ENCODE data around the gene USP12.

GRCh38 chr13:27128825-27129627, 42.6 kb downstream of the USP12 start:
- TF ChIP-seq CTCF (IDR thresholded peaks at IDR 0.05), result no peak
- no peak for TF ChIP-seq POLR2AphosphoS5 (IDR thresholded peaks at IDR 0.05)
- TF ChIP-seq POLR2A (IDR thresholded peaks at IDR 0.05), result no peak
- no peak for TF ChIP-seq EP300 (IDR thresholded peaks at IDR 0.05)
